Measurements from ENCODE around the gene BLVRA.

GRCh38 chr7:43792471-43793150 is 34.1 kb downstream of the BLVRA start:
- no peak for TF ChIP-seq CTCF (optimal IDR thresholded peaks at IDR 0.05 in 1 of 3, IDR thresholded peaks at IDR 0.05 in 1 of 3, conservative IDR thresholded peaks at IDR 0.05 in 1 of 3; ENCODE audit: extremely low read depth in 1 of 3, insufficient read depth in 2 of 3, low read length in 3 of 3)
- no peak for TF ChIP-seq EZH2 (IDR thresholded peaks at IDR 0.05; ENCODE audit: low read length)
